Right atrium auricular region (tissue), 2 donors: ENCODE results near the gene SLC35F6. TPM values are rescaled to one million over a fixed set of nuclear protein-coding genes. Genes with fewer than 3 reads are reported as not detected.

Source experiments
- DNase-seq: peaks from one replicate; pipeline ENCODE4 v3.0.0-alpha.2; 2019; ENCODE audit warnings: low spot score
- H3K27ac ChIP-seq, 2 donors: fragments of 200-600 bp; sonication (generic); 1 replicate in 1 of 2; 2 replicates in 1 of 2; pipeline ENCODE4 v1.5.1; 2016 to 2019
- H3K27me3 ChIP-seq, 2 donors: fragments of 200-600 bp; sonication (generic); one replicate each; pipeline versions ENCODE4 v1.5.1 to v1.6.0; 2017 to 2019
- H3K36me3 ChIP-seq: fragments of 200-600 bp; sonication (generic); one replicate; pipeline ENCODE4 v1.5.1; 2016
- H3K4me1 ChIP-seq, 2 donors: fragments of 200-600 bp; sonication (generic); one replicate each; pipeline versions ENCODE4 v1.5.1 to v1.6.0; 2017 to 2019
- H3K4me3 ChIP-seq, 2 donors: fragments of 200-600 bp; sonication (generic); 1 replicate in 1 of 2; 2 replicates in 1 of 2; pipeline ENCODE4 v1.5.1; 2017 to 2019; ENCODE audit warnings: mild to moderate bottlenecking in 1 of 2, moderate library complexity in 1 of 2
- H3K9me3 ChIP-seq, 2 donors: fragments of 200-600 bp; sonication (generic); one replicate each; pipeline ENCODE4 v1.5.1; 2019
- total RNA-seq, 2 donors: library from RNA; depleted of rRNA; stranded (reverse); fragments of >200 nt; gene quantifications; one replicate each; pipeline ENCODE4 v1.1.0, GENCODE V29; 2016
- TF ChIP-seq, protein P1 (sequence below), 2 donors: fragments of 200-600 bp; sonication (generic); IDR thresholded peaks; one replicate each; pipeline ENCODE4 v1.5.1; 2019; ENCODE audit warnings: antibody characterized with exemption in 2 of 2

The SLC35F6 gene
- total RNA-seq, 2 donors from 2014 or later: 34.2 to 55.7 TPM

DNA sequence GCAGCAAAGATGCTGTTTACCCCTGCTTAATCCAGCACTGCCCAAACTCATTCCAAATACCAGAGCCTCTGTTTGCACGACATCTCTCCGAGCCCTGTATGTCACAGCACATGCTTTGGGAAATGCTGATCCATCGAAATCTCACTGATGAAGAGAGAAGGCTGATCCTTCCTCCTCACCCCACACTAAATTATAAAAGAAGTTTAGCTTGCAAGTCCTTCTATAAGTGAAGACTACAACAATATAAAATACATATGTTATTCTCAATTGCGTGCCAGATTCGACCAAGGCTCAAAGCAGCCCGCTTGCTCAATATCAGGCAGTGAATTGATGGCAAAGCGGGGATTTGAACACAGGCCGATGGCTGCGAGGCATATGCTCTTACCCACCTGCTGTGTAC is 30.7 kb upstream of the SLC35F6 start:
- H3K4me1 ChIP-seq: peaks cover 0 to 23% of the 10 kb centered on the region in 2 donors
- no peaks in the 10 kb centered on the region for H3K27me3 ChIP-seq
- H3K27ac ChIP-seq: no peak overlapping the region
- peaks cover 5% of the 10 kb centered on the region for H3K36me3 ChIP-seq
- no peak overlapping the region for H3K4me3 ChIP-seq
- no peaks in the 10 kb centered on the region for H3K9me3 ChIP-seq
- DNase-seq: no peak
- TF ChIP-seq, protein P1, sequence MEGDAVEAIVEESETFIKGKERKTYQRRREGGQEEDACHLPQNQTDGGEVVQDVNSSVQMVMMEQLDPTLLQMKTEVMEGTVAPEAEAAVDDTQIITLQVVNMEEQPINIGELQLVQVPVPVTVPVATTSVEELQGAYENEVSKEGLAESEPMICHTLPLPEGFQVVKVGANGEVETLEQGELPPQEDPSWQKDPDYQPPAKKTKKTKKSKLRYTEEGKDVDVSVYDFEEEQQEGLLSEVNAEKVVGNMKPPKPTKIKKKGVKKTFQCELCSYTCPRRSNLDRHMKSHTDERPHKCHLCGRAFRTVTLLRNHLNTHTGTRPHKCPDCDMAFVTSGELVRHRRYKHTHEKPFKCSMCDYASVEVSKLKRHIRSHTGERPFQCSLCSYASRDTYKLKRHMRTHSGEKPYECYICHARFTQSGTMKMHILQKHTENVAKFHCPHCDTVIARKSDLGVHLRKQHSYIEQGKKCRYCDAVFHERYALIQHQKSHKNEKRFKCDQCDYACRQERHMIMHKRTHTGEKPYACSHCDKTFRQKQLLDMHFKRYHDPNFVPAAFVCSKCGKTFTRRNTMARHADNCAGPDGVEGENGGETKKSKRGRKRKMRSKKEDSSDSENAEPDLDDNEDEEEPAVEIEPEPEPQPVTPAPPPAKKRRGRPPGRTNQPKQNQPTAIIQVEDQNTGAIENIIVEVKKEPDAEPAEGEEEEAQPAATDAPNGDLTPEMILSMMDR (IDR thresholded peaks at IDR 0.05): no peak

DNA sequence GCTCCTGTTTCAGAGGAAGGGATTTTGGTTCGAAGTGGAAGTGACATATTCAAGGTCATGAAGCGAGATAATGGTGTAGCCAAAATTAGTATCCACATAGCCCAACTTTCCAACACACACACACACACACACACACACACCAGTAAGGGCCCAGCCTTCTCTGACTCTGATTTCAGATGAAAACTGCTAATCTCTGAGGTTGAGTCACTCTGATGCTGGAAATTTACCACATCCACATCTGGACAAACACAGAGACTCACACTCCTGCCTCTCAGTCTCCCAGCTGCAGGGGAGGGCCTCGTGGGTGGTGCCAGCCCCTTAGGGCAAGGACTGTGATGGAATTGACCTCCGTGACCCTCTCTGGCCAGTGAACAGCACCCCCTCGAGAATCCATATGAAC is 29.0 kb upstream of the SLC35F6 start:
- H3K36me3 ChIP-seq: no peaks in the 10 kb centered on the region
- H3K27me3 ChIP-seq: no peaks in the 10 kb centered on the region
- TF ChIP-seq, protein P1 (IDR thresholded peaks at IDR 0.05): no peak
- no peaks in the 10 kb centered on the region for H3K9me3 ChIP-seq
- H3K4me3 ChIP-seq: no peak overlapping the region
- H3K4me1 ChIP-seq: peaks cover 0 to 22% of the 10 kb centered on the region in 2 donors
- peak overlapping the region; percentile 53 to 60 for H3K27ac ChIP-seq
- no peak for DNase-seq

DNA sequence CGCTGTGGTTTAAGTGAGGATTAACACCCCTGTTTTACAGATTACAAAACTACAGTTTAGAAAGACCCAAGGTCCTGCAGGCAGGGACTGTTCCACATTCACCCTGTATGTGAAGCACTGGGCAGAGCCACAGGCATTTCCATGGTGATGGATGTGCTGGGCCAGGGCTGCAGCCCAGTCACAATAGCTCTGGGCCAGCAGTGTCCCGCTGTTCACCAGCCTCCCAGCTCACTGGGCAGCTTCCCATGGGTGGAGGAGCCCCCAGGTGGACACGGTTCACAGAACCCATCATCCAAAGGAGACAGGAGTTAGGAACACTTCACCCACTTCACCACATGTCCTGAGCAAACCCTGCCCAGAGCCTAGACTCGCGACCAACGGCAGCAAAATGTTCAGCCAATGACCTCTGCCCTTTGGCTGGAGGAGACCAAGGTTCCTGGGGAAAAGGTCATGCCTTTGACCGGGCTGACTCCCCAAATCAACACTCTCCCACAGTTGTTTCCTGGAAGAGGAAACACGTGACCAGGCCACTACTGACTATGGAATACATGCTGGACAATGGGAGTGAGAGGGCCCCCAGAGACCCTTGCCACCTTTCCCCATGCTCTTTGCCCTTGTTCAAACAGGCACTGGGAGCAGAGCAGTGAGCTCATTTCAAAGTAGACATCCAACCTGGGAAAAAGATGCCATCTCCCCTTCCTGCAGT is 28.0 kb upstream of the SLC35F6 start:
- Histone ChIP-seq H3K27me3 (no peaks in the 10 kb centered on the region), H3K9me3 (no peaks in the 10 kb centered on the region), H3K27ac (peak overlapping the region; percentile 51 to 53), H3K4me3 (no peak overlapping the region), H3K4me1 (peaks cover 0 to 22% of the 10 kb centered on the region in 2 donors), H3K36me3 (no peaks in the 10 kb centered on the region)
- no peak for DNase-seq
- TF ChIP-seq, protein P1 (IDR thresholded peaks at IDR 0.05): peak in 1 of 2 donors; percentile 32

DNA sequence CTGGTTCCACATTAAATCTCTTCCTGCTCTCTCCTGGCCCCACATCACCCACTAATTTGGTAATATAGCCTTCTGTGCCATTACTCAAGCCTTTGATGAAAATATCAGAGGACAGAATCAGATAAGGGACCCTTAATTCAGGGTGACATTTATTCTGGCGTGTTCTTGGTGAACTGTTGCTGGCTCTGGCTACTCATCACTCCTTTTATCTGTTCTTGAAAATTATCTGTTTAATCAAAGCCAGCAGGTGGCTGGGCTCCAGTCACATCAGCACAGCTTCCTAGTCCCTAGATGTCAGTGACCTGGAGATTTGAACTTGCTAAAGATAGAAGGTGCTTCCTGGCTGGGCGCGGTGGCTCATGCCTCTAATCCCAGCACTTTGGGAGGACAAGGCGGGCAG is 26.9 kb upstream of the SLC35F6 start:
- no peaks in the 10 kb centered on the region for H3K9me3 ChIP-seq
- no peak overlapping the region for H3K4me3 ChIP-seq
- H3K27ac ChIP-seq: no peak overlapping the region
- no peaks in the 10 kb centered on the region for H3K36me3 ChIP-seq
- TF ChIP-seq, protein P1 (IDR thresholded peaks at IDR 0.05): no peak
- no peaks in the 10 kb centered on the region for H3K27me3 ChIP-seq
- H3K4me1 ChIP-seq: peaks cover 0 to 22% of the 10 kb centered on the region in 2 donors
- no peak for DNase-seq

DNA sequence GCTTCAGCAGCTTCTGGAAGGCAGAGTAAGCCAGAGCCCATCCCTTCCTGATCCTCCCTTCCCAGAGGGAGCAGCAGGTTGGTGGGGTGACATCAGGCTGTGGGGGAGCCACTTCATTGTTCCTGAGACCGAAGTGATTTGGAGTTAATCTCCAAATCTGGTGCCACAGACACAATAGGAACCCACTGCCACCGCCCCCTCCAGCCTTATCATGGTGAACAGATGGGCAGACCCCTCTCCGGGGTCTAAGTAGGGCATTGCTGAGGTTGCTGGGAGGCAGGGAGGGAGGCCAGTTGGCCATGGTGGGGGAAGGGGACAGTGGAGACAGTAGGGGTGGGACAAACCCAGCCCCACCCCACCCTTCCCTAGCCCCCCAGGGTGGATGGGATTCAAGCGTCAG is 25.6 kb upstream of the SLC35F6 start:
- Histone ChIP-seq H3K27me3 (no peaks in the 10 kb centered on the region), H3K4me1 (peaks cover 0 to 22% of the 10 kb centered on the region in 2 donors), H3K27ac (no peak overlapping the region), H3K4me3 (no peak overlapping the region), H3K9me3 (no peaks in the 10 kb centered on the region), H3K36me3 (no peaks in the 10 kb centered on the region)
- DNase-seq: no peak
- TF ChIP-seq, protein P1 (IDR thresholded peaks at IDR 0.05): no peak

DNA sequence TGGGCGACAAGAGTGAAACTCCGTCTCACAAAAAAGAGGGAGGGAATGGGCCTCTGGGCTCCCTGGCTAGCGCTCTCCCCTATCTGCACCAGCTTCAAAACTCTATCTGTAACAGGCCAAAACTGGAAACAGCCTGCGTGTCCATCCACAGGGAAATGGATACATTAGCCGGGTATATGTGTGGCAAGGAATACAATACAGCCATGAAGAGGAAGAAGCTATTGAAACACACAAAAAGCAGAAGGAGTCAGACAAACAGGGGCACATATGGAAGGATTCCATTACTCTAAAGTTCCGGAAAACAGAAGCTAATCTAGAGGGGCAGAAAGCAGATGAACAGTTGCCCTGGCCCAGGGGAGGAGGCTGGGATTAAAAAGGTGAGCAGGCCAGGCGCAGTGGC is 24.6 kb upstream of the SLC35F6 start:
- Histone ChIP-seq H3K36me3 (no peaks in the 10 kb centered on the region), H3K27me3 (no peaks in the 10 kb centered on the region), H3K27ac (no peak overlapping the region), H3K4me3 (no peak overlapping the region), H3K4me1 (peaks cover 0 to 22% of the 10 kb centered on the region in 2 donors), H3K9me3 (no peaks in the 10 kb centered on the region)
- TF ChIP-seq, protein P1 (IDR thresholded peaks at IDR 0.05): no peak
- no peak for DNase-seq
